ENCODE data around the gene TEX53. TPM values are rescaled to one million over a fixed set of nuclear protein-coding genes. Genes with fewer than 3 reads are reported as not detected.

Gene TEX53
- total RNA-seq, 1 experiment from 2014 or later, result not detected

DNA sequence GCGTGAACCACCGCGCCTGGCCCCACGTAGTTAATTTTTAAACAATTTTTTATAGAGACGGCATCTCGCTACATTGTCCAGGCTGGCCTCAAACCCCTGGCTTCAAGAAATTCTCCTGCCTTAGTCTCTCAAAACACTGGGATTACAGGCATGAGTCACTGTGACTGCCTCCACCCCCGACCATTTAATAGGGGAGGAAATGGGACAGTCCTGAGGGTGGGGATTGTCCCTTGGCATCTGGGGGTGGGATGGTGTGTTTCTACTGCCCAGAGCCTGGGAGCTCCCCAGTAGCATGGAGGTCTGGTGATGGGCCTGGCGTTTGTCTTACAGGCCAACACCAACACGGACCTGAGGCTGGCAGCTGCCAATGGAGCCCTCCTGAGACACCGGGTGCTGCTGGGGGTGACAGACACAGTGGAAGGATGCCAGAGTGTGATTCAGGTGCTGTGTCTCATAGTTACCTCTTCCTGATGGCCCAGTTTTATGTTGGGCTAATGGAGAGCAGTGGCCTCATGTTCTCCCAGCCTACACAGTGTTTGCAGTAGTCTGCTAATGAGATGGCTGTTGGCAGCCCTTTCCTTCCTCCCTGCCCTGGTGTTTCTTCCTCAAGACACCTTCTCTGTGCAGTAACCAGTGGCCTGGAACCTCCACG lies 24.0 kb downstream of the TEX53 start (continued):
- TF ChIP-seq, protein P1, sequence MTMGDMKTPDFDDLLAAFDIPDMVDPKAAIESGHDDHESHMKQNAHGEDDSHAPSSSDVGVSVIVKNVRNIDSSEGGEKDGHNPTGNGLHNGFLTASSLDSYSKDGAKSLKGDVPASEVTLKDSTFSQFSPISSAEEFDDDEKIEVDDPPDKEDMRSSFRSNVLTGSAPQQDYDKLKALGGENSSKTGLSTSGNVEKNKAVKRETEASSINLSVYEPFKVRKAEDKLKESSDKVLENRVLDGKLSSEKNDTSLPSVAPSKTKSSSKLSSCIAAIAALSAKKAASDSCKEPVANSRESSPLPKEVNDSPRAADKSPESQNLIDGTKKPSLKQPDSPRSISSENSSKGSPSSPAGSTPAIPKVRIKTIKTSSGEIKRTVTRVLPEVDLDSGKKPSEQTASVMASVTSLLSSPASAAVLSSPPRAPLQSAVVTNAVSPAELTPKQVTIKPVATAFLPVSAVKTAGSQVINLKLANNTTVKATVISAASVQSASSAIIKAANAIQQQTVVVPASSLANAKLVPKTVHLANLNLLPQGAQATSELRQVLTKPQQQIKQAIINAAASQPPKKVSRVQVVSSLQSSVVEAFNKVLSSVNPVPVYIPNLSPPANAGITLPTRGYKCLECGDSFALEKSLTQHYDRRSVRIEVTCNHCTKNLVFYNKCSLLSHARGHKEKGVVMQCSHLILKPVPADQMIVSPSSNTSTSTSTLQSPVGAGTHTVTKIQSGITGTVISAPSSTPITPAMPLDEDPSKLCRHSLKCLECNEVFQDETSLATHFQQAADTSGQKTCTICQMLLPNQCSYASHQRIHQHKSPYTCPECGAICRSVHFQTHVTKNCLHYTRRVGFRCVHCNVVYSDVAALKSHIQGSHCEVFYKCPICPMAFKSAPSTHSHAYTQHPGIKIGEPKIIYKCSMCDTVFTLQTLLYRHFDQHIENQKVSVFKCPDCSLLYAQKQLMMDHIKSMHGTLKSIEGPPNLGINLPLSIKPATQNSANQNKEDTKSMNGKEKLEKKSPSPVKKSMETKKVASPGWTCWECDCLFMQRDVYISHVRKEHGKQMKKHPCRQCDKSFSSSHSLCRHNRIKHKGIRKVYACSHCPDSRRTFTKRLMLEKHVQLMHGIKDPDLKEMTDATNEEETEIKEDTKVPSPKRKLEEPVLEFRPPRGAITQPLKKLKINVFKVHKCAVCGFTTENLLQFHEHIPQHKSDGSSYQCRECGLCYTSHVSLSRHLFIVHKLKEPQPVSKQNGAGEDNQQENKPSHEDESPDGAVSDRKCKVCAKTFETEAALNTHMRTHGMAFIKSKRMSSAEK (CRISPR knock-in tag; IDR thresholded peaks at IDR 0.05; ENCODE audit: borderline replicate concordance), result no peak
- TF ChIP-seq, protein P2, sequence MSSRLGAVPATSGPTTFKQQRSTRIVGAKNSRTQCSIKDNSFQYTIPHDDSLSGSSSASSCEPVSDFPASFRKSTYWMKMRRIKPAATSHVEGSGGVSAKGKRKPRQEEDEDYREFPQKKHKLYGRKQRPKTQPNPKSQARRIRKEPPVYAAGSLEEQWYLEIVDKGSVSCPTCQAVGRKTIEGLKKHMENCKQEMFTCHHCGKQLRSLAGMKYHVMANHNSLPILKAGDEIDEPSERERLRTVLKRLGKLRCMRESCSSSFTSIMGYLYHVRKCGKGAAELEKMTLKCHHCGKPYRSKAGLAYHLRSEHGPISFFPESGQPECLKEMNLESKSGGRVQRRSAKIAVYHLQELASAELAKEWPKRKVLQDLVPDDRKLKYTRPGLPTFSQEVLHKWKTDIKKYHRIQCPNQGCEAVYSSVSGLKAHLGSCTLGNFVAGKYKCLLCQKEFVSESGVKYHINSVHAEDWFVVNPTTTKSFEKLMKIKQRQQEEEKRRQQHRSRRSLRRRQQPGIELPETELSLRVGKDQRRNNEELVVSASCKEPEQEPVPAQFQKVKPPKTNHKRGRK (CRISPR knock-in tag; IDR thresholded peaks at IDR 0.05; ENCODE audit: borderline replicate concordance), result no peak
- TF ChIP-seq, protein P3, sequence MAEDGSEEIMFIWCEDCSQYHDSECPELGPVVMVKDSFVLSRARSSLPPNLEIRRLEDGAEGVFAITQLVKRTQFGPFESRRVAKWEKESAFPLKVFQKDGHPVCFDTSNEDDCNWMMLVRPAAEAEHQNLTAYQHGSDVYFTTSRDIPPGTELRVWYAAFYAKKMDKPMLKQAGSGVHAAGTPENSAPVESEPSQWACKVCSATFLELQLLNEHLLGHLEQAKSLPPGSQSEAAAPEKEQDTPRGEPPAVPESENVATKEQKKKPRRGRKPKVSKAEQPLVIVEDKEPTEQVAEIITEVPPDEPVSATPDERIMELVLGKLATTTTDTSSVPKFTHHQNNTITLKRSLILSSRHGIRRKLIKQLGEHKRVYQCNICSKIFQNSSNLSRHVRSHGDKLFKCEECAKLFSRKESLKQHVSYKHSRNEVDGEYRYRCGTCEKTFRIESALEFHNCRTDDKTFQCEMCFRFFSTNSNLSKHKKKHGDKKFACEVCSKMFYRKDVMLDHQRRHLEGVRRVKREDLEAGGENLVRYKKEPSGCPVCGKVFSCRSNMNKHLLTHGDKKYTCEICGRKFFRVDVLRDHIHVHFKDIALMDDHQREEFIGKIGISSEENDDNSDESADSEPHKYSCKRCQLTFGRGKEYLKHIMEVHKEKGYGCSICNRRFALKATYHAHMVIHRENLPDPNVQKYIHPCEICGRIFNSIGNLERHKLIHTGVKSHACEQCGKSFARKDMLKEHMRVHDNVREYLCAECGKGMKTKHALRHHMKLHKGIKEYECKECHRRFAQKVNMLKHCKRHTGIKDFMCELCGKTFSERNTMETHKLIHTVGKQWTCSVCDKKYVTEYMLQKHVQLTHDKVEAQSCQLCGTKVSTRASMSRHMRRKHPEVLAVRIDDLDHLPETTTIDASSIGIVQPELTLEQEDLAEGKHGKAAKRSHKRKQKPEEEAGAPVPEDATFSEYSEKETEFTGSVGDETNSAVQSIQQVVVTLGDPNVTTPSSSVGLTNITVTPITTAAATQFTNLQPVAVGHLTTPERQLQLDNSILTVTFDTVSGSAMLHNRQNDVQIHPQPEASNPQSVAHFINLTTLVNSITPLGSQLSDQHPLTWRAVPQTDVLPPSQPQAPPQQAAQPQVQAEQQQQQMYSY (CRISPR knock-in tag; IDR thresholded peaks at IDR 0.05), result no peak
- TF ChIP-seq, protein P4, sequence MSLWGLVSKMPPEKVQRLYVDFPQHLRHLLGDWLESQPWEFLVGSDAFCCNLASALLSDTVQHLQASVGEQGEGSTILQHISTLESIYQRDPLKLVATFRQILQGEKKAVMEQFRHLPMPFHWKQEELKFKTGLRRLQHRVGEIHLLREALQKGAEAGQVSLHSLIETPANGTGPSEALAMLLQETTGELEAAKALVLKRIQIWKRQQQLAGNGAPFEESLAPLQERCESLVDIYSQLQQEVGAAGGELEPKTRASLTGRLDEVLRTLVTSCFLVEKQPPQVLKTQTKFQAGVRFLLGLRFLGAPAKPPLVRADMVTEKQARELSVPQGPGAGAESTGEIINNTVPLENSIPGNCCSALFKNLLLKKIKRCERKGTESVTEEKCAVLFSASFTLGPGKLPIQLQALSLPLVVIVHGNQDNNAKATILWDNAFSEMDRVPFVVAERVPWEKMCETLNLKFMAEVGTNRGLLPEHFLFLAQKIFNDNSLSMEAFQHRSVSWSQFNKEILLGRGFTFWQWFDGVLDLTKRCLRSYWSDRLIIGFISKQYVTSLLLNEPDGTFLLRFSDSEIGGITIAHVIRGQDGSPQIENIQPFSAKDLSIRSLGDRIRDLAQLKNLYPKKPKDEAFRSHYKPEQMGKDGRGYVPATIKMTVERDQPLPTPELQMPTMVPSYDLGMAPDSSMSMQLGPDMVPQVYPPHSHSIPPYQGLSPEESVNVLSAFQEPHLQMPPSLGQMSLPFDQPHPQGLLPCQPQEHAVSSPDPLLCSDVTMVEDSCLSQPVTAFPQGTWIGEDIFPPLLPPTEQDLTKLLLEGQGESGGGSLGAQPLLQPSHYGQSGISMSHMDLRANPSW (CRISPR knock-in tag; conservative IDR thresholded peaks at IDR 0.05; ENCODE audit: low read depth), result no peak
- TF ChIP-seq ZNF317 (CRISPR knock-in tag; IDR thresholded peaks at IDR 0.05; ENCODE audit: borderline replicate concordance, low read depth), result no peak

DNA sequence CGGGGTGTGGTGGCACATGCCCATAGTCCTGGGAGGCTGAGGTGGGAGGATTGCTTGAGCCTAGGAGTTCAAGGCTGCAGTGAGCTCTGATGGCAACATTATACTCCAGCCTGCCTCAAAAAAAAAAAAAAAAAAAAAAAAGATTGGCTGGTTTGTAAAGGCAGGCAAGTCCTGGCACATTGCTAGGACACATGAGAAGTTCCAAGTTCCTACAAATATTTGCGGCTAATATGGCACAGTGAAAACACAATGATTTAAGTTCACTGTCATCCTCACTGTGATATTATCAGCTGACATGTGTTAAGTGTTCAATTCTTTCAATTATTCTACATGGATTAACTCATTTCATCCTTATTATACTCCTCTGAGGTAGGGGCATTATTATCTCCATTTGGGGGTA lies 26.4 kb downstream of the TEX53 start:
- no peak overlapping the region for H3K4me3 Mint-ChIP-seq
- no peak overlapping the region for H3K27ac Mint-ChIP-seq
- H3K4me1 Mint-ChIP-seq, result no peaks in the 10 kb centered on the region
- peaks cover 18% of the 10 kb centered on the region for H3K36me3 Mint-ChIP-seq
- DNase-seq (ENCODE audit: low spot score), result no peak
- CTCF ChIA-PET, result no interaction called here
- H3K27me3 Mint-ChIP-seq (ENCODE audit: low read depth), result no peaks in the 10 kb centered on the region
- ATAC-seq, result no peak
- H3K9me3 Mint-ChIP-seq, result no peaks in the 10 kb centered on the region
- POLR2A ChIA-PET, result no interaction called here
- TF ChIP-seq ZNF416 (CRISPR knock-in tag; IDR thresholded peaks at IDR 0.05), result no peak
- no peak for TF ChIP-seq CREM (CRISPR knock-in tag; IDR thresholded peaks at IDR 0.05)
- TF ChIP-seq ZNF138 (CRISPR knock-in tag; conservative IDR thresholded peaks at IDR 0.05), result no peak
- TF ChIP-seq, protein P5, sequence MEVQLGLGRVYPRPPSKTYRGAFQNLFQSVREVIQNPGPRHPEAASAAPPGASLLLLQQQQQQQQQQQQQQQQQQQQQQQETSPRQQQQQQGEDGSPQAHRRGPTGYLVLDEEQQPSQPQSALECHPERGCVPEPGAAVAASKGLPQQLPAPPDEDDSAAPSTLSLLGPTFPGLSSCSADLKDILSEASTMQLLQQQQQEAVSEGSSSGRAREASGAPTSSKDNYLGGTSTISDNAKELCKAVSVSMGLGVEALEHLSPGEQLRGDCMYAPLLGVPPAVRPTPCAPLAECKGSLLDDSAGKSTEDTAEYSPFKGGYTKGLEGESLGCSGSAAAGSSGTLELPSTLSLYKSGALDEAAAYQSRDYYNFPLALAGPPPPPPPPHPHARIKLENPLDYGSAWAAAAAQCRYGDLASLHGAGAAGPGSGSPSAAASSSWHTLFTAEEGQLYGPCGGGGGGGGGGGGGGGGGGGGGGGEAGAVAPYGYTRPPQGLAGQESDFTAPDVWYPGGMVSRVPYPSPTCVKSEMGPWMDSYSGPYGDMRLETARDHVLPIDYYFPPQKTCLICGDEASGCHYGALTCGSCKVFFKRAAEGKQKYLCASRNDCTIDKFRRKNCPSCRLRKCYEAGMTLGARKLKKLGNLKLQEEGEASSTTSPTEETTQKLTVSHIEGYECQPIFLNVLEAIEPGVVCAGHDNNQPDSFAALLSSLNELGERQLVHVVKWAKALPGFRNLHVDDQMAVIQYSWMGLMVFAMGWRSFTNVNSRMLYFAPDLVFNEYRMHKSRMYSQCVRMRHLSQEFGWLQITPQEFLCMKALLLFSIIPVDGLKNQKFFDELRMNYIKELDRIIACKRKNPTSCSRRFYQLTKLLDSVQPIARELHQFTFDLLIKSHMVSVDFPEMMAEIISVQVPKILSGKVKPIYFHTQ (CRISPR knock-in tag; IDR thresholded peaks at IDR 0.05), result no peak
- no peak for TF ChIP-seq TP53 (CRISPR knock-in tag; IDR thresholded peaks at IDR 0.05)
- TF ChIP-seq ZNF396 (CRISPR knock-in tag; IDR thresholded peaks at IDR 0.05; ENCODE audit: borderline replicate concordance), result no peak
- TF ChIP-seq, protein P6, sequence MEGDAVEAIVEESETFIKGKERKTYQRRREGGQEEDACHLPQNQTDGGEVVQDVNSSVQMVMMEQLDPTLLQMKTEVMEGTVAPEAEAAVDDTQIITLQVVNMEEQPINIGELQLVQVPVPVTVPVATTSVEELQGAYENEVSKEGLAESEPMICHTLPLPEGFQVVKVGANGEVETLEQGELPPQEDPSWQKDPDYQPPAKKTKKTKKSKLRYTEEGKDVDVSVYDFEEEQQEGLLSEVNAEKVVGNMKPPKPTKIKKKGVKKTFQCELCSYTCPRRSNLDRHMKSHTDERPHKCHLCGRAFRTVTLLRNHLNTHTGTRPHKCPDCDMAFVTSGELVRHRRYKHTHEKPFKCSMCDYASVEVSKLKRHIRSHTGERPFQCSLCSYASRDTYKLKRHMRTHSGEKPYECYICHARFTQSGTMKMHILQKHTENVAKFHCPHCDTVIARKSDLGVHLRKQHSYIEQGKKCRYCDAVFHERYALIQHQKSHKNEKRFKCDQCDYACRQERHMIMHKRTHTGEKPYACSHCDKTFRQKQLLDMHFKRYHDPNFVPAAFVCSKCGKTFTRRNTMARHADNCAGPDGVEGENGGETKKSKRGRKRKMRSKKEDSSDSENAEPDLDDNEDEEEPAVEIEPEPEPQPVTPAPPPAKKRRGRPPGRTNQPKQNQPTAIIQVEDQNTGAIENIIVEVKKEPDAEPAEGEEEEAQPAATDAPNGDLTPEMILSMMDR (IDR thresholded peaks at IDR 0.05), result no peak
- TF ChIP-seq GABPB1 (CRISPR knock-in tag; IDR thresholded peaks at IDR 0.05), result no peak
- TF ChIP-seq ATF1 (CRISPR knock-in tag; IDR thresholded peaks at IDR 0.05), result no peak
- no peak for TF ChIP-seq NR1H2 (CRISPR knock-in tag; IDR thresholded peaks at IDR 0.05)
- TF ChIP-seq, protein P7, sequence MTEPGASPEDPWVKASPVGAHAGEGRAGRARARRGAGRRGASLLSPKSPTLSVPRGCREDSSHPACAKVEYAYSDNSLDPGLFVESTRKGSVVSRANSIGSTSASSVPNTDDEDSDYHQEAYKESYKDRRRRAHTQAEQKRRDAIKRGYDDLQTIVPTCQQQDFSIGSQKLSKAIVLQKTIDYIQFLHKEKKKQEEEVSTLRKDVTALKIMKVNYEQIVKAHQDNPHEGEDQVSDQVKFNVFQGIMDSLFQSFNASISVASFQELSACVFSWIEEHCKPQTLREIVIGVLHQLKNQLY (CRISPR knock-in tag; IDR thresholded peaks at IDR 0.05), result no peak

All from WTC11 (cell line).